Central memory CD4-positive, alpha-beta T cell (primary cell): ENCODE measurements around the gene RBBP8NL.

Source experiments
- DNase-seq: peaks from one replicate; pipeline ENCODE4 v3.0.0; 2022

The RBBP8NL gene

DNA sequence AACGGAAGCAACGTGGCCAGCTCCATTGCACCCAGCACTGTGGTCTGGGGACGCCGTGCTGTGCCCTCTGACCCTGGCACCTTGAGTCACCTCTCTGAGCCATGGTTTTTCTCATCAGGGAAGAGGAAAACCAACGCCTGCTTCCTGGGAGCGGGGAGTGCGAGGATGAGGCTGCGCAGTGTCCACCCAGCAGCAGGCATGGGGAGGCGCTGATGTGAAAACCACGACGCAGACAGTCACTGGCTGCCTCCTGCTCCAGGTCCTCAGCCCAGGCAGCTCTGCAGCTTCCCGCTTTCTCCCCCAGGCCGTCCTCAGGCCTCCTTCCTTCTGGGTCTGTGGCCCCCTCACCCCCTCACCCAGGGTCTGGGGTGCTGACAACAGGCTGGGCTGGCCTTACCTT lies 34.5 kb upstream of the RBBP8NL start:
- DNase-seq: no peak

DNA sequence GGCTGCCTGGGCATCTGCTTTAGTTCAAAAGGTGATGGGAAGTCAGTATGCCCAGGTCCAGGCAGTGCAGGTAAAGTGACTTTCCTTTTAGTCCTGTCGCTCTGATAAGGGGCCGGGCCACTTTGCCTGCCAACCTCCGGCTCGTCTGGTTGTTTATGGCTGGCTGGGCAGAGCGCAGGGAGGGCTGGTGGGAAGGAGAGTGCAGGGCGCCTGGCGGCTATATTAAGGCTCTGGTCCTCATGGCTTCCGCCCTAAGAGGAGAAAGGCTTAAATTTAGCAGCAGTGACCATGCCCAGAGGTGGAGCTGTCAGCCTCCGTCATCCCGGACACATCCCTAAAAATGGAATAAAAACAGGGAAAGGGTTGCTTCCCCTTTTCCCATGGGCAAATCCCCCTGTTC lies 33.8 kb upstream of the RBBP8NL start:
- DNase-seq: no peak

DNA sequence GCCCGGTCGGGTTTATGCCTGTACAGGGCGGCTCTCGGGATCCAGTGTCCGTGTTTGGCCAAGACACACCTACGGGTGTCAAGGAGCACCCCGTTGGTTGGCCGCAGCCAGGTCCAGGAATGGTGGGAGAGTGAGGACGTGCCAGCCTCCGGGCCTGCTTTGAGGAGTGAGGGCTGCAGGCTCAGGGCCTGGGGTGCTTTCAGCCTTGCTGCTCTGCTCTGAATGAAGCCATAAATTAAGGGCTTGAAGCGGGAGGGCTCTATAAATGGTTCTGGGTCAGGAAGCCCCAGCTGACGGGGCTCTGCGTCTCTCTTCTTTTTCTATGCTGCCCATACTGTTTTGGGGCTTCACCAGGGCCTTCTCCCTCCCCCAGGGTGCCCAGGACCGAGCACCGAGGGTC lies 33.3 kb upstream of the RBBP8NL start:
- DNase-seq: no peak

DNA sequence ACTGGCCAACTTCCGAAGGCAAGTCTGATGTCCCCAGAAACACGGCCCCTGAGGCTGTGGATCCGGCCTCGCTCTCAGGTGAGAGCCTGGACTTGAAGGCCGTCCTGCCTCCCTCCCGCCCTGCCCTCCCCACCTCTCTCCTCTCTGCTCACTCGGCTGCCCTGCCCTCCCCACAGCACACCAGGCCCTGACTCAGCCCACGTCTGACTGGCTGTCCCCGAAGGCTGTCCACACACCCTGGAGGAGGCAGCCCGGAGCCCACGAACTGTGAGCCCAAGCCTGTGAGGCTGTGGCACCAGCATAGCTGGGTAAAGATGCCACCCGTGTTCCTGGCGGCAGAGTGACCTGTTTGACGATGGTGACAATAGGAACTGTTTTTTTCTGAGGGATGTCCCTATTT lies 32.1 kb upstream of the RBBP8NL start:
- DNase-seq: no peak

DNA sequence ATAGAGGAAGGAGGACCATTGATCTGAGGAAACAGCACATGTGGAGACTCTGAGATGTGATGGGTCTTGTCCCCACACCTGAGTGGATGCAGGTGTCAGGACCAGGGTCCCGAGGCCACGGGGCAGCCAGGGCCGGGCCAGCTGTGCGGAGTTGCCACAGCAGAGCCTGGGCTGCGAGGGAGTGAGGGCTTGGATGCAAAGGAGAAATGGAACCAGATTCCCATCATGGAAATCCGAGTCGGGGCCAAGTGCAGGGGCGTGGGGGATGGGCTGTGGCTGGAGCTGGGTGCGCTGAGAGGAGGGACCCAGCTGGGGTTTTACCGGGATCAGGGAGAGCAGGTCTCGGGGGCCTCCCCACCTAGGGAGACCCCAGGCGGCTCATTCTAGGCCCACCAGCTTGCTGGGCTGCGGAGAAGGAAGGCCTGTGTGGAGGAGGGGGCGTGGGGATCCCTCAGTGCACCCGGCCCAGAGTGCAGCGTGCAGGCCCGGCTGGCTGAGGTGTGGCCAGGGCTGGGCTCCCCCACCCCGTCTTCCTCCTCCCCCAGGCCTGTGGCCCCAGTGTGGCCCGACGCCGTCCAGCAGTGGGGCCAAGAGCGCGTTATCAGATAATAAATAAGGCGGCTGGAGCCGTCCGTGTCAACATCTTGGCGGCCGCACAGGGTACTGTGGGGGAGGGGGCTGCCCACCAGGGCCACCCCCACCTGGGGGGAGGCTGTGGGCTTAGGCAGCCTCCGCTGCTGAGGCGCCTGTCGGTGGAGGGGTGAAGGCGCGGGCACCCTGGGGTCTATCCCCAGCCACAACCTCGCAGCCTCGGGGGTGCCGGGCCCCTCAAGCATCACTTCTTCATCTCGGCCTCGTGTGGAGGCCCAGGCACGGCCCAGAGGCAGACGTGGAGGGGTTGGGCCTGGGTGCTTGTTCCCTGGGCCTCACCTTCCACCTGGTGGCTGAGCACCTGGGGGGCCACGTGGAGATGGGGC lies 31.2 kb upstream of the RBBP8NL start:
- DNase-seq: no peak

DNA sequence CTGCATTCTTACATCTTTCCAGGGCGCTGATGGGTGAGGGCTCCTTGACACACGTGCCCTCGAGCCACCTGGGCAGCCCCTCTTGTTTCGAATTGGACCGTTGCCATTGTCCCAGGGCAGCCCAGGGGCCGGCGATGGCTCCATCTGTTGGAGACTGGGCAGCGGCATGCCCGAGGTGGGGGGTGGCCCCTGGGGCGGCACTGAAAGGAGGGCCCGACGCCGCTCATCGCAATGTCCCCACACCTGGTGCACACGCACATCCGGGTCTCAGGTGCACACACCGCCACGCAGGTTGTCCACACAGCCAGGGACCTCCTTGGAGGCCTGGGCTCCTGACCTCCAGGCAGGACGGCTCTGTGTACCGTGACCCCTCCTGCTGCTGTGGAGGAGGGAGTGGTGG lies 30.5 kb upstream of the RBBP8NL start:
- no peak for DNase-seq

DNA sequence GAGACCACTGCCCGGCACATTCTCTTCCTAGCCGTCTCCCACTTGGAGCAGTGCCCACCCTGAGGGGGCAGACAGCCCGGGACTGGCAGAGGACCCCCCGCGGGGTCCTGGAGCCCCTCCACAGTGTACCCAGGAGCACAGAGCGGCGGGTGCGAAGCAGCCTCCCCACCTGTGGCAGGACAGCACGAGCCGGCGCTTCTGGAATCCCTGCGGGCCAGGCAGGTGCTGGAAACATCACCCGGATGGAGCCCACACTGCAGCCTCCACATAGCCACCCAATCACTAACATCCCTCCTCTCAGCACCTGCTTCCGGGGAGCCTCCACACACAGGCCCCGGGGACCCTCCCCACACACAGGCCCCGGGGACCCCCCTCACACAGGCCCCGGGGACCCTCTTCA lies 29.8 kb upstream of the RBBP8NL start:
- DNase-seq: no peak

DNA sequence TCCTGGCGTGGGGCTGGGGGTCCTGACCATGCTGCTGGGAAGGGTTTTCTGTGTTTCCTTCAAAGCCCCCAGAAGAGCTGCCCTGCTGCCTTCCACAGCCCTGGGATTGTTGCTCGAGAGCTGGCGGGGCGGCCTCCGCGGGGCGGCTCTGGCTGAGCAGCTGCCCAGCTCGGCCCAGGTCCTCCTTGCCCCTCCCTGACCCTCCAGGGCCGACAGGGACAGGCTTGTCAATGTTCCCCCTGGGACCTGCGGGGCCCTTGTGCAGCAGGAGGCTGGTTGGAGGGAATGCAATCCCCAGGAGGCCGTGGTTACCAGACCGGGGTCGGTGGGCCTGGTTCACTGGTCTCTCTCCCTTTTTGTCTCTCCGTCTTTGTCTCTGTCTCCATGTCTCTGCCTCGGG lies 28.6 kb upstream of the RBBP8NL start:
- no peak for DNase-seq

DNA sequence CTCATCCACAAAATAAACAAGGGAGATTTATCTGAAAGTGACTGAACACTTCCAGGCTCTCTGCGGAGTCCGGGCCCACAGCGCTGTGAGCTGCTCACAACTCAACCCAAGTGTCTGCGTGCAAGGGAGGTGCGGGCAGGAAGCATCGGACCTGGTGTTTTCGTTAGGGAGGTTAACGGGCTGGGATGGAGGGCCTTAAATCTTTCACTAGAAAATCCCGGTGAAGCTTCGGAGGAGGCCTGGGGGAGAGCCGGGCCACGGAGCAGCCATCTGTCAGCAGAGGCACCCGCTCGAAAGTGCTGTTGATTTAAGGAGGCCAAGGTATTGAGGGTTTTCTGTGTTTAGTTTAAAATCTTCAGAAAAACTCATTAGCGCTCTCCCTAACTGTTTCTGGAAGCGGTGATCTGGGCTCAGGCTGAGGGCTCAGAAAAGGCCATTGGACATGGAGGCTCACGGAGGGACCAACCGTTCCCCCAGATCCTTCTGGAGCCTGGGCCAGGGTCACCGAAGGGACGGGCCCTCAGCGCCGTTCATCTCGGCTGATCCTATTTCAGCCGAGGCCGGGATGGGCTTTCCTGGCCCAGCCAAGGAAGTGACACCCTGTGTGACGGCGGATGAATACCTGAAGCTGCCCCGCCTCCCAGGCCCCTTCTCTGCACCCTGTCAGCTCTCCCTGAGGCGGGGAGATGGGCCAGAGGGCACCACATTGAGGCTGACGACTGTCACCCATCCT lies 27.7 kb upstream of the RBBP8NL start:
- DNase-seq: no peak

DNA sequence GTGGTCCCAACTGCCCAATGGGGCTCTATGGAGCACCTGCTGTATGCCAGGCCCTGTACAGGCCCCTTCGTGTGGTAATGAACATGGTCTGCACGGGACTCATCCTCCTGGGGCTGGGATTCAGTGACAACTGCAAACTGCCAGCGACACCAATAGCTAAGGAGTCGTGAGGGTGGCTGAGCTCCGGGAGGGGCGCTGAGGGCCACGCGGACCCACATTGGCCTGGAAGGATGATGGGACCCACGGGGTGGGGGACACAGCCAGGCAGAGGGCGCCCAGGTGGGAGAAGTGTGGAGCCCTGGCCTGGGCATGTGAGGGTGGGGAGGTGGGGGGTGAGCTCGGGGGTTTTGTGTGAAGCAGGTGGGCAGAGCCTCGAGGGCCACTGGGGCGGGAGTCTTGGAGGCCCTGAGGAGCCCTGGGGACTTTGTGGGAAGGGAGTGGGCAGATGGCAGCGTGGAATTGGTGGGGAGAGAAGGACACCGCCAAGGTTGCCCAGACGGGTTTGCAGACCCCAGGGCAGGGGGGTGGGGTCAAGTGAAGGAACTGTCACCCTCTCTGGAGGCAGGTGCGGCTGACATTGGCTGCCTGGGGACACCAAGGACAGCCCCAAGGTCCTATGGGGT lies 26.0 kb upstream of the RBBP8NL start:
- DNase-seq: no peak

DNA sequence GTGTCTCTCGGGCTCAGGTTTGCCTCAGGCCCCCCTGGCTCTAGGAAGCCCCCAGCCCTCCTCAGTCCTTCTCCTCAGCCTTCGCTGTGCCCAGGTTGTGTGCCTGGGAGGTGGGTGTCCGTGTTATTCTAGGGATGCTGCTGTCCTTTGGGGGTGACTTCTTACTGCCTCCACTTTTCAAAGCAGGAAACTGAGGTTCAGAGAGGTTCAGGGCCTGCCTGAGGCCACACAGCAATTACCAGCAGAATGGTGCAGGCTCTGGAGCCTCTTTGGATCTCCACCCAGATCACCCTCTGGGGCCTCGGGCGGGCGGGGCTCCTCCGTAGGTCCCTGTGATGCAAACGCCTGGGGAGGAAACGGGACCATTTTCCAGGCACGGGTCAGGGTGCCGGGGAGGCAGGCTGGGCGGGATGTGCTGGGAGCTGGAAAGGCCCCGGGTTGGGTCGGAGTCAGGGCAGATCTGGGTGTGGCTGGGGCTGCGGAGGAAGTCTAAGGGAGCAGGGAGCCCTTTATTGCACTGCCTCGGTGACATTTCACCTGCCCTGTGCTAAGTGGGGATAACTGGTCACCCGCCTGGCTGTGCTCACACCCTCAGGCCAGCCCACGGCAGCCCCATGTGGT lies 25.2 kb upstream of the RBBP8NL start:
- no peak for DNase-seq

DNA sequence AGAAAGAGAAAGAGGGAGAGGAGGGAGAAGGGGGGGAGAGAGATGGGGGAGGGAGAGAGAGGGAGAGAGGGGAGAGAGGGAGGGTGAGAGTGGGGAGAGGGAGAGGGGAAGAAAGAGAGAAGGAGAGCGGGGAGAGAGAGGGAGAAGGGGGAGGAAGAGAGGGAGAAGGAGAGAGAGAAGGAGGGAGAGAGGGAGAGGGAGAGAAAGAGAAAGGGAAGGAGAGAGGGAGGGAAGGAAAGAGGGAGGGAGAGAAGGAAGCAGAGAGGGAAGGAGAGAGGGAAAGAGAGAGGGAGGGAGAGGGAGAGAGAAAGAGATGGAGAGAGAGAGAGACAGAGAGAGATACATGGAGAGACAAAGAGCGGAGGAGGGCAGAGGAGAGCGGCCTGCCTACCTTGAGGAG lies 24.6 kb upstream of the RBBP8NL start:
- no peak for DNase-seq

DNA sequence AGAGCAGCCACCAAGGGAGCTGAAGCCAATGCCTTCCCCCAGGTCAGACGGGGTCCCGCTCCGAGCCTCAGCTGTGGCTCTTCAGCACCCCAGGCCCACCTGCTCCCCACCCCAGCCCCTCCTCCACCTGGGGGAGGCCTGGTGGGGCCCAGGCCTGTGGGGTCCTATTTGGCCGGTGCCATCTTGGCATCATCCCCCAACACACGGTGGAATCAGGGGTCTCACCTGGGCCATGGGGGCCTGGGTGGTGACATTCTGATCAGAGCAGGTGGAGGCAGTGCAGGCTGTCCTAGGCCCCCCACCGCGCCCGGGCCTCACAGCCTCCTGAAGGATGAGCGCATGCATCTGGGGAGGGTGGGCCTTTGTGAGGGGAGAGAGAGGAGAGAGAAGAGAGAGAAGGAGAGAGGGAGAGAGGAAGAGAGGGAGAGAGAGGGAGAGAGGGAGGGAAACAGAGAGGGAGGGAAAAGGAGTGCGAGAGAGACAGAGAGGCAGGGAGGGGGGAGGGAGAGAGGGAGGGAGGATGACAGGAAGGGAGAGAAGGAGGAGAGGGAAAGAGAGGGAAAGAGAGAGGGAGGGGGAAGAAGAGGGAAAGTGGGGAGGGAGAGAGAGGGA lies 23.9 kb upstream of the RBBP8NL start:
- DNase-seq: no peak

DNA sequence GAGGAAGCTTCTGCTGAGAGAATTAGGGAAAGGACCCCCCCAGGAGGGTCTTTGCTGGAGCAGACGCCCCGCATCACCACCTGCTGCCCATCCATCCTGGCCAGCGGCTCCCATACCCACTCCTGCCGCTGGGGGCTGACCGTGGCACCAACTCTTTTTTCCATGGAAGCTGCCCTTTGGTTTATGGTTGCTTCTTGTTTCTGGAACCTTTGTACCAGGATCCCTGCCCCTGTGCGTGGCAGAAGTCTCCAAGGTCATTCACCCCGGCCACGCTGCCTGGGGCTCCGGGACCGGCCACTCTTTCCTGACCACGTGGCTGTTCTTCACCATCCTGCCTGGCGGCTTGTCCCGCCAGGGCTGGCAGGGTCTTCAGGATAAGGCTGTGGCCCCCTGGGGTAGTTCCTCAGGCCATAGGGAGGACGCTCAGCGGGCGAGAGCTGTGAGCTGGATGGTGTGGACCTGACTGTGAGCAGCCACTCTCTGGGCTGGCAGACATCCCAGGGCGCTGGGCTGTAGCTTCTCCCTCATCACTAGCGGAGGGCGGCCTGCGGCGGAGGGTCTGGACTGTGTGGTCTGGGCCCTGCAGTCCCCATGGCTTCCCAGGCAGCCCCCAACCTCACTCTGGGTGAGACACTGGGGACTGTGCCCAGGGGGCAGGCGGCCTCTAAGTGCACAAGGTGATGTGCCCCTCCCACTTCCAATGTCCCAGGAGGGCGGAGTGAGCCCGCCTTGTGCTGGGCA lies 22.8 kb upstream of the RBBP8NL start:
- DNase-seq: no peak

DNA sequence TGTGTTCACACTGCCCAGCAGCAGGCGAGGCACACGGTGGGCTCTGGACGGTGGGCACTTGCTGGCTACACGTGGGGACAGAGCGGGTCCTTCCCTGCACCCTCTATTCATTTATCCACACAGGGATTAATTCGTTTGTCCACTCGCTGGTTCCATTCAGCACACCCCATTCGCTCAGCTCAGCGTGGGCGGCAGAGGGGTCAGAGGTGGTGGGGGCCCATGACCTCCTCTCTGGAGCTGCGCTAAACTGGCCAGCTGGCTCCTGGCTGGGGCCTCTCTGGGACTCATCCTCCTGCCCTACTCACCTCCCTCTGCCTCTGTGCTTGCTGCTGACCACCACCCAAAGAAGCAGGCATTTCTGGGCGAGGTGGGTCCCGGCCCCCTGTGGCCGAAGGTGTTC lies 21.4 kb upstream of the RBBP8NL start:
- no peak for DNase-seq

DNA sequence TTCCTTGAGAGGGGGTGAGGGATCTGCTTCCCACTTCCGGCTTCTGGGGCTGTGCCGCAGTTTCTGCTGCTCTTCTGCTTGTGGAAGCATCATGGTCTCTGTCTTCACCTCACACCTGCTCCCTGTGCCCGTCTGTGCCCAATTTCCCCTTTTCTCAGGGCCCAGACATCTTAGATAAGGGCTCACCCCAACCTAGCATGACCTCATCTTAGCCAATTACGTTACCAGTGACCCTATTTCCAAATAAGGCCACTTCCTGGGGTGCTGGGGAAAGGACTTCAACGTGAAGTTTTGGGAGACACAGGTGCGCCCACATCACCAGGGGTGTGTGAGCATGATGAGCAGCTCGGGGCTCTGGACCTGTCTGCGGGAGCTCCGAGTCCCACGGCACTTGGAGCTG lies 20.7 kb upstream of the RBBP8NL start:
- no peak for DNase-seq

DNA sequence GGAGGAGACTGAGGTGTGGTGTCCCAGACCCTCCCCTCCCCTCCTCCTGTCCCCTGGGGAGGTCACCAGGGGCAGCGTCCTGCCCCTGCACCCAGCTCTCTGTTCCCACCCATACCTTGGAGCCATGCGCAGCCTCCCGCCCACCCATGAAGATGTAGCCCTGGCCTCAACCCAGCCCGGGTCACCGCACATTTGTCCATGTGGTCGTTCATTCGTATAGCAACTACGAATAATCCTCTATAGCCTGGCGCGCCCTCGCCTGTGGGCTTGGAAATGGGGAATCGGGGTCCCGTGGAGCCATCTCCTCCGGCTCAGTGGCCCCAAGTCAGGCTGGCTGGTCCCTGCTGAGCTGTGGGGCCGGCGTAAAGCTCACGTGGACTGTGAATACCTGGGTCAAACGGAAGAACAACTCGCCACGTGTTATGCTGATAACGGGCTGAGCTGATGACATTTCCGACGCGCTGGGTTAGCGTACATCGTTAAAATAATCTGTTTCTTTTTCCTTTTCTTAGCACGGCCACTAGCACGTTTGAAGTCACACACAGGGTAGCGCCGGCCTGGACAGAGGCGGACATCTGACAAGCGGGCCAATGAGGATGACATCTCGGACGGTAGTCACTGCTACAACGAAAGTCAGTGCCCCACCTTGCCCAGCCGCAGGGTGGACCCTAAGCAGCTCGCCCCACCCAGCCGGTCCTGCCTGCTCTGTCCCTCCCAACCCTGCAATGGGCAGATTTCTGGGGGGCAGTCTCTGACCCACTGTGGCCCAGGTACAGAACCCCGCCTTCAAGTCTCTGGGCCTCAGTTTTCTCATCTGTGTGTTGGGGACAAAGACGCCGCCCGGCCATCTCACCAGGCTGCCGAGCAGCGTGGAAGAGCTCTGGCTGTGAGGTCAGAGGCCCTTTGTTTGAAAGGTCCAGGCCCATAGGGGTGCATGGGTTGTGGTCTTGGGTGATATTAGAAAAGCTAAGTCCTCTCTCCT lies 19.8 kb upstream of the RBBP8NL start:
- DNase-seq: no peak

DNA sequence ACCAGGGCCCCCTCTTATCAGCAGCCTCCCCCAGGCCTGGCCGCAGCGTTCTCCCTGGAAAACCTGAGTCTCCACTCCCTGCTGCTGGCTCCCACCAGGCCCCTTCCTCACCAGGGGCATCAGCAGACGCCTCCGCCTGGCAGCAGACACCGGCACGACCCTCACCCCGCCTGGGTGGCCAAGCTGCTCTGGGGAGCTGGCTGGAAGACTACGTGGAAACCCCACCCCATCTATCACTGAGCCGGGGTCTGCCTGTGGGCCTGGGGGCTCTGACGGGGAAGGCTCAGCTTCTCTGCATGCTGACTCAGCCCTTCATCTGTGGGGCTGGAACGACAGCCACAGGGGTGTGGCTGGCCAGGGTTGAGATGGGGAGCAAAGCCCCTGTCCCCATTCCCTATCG lies 19.1 kb upstream of the RBBP8NL start:
- no peak for DNase-seq

DNA sequence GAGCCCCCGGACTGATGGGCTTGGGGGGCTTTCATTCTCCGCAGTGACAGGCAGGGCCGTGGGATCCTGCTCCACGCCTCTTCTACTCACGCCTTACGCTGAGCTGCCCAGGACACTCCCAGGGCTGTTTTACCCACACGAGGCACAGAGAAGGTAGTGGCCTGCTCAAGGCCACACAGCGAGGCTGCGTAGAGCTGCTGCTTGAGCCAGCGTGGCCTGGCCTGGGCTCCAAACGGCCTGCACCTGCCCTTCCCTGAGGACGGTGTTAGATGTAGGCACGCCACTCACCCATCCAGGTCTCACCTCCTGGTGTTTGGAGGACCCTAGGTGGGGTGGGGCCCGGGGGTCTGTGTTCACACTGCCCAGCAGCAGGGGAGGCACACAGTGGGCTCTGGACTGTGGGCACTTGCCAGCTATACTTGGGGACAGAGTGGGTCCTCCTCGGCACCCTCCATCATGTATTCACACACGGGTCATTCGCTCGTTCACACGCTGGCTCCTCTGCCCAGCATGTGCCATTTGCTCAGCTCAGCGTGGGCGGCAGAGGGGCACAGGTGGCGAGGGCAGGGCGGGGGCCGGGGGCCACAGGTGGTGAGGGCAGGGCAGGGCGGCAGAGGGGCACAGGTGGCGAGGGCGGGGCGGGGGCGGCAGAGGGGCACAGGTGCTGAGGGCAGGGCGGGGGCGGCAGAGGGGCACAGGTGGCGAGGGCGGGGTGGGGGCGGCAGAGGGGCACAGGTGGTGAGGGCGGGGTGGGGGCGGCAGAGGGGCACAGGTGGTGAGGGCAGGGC lies 18.4 kb upstream of the RBBP8NL start:
- DNase-seq: no peak

DNA sequence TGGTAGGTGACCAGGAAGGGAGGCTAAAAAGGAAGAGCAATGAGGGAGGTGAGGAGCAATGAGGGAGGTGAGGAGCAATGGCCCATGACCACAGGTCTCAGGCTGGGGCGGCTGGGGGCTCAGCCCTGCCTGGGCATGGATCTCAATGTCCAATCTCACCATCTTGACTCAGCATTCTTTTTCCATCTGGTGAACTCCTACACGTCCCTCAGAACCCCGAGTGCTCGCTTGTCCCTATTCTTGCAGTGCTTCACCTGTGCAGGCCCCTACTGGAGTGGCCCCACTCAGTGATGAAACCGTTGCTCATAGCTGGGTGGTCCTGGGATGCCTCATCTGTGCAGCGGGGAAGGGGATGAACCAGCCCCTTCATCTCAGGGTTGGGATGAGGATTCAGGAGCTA lies 16.9 kb upstream of the RBBP8NL start:
- DNase-seq: no peak
